Glomerular visceral epithelial cell (primary cell): ENCODE results near the gene ANKRD53.
"Not testable (repeated sequence)": the region's sequence is repeated elsewhere in the genome, so short reads cannot be mapped to it uniquely, and the experiment has no call there.

Source experiments
- DNase-seq: peaks from one replicate; pipeline ENCODE4 v3.0.0-alpha.2; 2016; ENCODE audit errors: extremely low spot score

ANKRD53 gene

DNA sequence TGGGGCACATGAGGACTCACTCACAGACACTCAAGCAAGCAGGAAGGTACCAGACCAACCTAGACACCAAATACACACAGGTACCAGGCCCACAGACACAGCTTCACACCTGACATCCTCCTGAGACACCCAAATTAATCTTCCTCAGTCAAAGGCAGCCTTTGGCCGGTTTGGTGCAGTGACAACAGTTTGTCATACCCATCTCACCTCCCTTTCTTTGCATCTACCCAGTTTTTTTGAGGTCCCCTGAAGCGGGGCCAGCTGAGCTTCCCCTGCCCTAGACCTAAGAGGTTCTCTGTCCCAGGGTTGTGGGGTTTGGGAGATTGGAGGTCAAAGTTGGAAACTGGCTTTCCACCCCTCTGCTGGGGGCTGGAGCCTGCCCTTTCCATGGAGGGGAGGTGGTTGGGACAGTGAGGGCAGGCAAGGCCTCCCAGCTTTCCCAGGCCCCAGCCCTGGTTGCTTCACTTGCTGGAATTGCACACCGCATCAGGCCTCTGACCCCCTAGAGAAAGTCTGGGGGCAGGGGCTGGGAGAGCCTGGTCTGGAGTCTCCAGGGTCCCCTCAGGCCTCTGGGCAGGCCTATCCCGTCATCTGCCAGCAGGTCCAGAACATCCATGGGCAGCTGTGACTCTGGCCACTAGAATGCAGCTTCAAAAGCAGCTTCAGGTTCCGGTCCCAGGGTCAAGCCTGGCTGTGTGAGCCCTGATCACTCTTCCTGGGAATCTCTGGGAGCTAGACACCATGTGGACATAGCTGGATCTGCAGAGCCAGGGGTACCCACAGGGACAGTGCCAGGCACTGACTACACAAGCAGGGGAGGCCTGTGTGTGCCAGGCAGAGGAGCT, 28.7 kb downstream of the ANKRD53 start:
- no peak for DNase-seq

DNA sequence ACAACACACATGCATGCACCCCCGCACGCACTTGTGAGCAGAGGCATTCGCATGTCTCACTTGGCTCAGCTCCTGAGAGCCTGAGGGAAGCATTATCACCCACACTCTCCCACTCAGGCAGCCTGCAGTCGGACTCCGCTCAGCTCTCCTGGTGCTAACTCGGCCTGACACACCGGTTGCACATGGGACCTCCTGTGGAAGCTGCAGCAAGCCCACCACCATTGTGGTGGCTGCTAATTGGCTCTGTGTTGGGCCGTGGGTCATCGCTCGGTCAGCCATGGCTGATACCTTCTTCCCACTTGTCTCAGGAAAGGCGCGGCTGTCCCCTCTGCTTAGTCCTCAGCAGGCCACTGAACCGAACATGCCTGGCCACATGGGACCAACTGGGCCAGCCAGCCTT, 29.9 kb downstream of the ANKRD53 start:
- DNase-seq, result no peak

DNA sequence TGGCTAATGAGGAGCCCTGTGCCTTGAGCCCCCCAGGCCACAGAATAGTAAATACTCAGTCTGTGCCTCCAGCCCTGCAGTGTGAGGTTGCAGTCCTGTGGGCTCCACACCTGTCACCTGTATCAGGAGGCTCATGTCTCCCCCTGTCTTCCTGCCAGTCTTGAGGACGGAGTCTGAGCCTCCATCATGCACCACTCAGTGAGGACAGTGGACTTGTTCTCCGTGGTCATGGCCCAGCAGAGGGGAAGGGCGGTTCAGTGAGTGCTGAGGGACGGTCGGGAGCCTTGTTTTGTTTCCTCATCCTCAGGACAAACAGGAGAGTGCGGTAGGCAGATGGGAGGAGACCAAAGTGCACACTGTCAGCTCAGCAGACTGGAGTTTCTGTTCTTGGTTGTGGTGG, 33.4 kb downstream of the ANKRD53 start:
- not testable (repeated sequence) for DNase-seq

DNA sequence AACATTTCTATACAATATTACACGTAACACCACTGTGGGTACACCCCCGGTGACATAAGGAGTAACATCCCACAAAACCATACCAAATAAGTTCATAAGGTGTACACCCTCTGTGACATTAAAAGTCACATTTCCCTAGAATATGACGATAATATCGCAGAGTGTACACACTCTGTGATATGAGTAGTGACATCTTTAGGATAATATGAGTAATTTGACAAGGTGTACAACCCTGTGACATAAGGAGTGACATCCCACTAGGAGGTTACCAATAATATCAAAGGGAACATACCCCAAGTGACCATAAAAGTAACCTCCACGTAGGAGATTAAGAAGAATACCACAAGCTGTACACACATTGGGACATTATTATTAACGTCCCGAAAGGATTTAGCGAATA, 40.2 kb downstream of the ANKRD53 start:
- no peak for DNase-seq

DNA sequence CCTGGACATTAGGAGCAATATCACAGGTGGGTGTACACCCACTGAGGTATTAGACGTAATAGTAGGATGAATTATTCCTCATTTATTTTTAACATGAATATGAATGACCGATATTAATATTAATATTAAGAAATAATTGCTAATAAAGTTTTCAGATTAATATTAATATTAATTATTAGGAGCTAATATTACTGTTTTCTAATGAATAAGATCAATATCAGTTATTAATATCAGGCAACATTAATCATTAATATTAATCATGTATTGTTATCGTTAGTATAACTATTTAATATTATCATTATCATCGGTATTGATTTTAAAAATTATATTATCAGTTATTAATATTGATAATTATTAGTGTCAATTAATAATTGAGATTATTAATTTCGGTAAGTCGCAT, 41.6 kb downstream of the ANKRD53 start:
- DNase-seq, result not testable (repeated sequence)

DNA sequence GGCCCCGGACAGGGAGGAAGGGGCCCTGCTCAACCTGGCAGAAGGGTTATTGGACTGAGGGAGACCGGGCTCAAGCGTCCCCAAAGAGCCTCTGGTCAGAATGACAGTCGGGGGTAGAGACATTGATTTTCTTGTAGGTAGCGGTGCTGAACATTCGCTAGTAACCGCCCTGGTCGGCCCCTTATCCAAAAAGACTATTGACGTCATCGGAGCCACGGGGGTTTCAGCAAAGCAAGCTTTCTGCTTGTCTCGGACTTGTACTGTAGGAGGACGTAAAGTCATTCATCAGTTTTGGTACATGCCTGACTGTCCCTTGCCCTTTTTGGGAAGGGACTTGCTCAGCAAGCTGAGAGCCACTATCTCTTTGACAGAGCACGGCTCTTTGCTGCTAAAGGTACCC, 43.0 kb downstream of the ANKRD53 start:
- not testable (repeated sequence) for DNase-seq

DNA sequence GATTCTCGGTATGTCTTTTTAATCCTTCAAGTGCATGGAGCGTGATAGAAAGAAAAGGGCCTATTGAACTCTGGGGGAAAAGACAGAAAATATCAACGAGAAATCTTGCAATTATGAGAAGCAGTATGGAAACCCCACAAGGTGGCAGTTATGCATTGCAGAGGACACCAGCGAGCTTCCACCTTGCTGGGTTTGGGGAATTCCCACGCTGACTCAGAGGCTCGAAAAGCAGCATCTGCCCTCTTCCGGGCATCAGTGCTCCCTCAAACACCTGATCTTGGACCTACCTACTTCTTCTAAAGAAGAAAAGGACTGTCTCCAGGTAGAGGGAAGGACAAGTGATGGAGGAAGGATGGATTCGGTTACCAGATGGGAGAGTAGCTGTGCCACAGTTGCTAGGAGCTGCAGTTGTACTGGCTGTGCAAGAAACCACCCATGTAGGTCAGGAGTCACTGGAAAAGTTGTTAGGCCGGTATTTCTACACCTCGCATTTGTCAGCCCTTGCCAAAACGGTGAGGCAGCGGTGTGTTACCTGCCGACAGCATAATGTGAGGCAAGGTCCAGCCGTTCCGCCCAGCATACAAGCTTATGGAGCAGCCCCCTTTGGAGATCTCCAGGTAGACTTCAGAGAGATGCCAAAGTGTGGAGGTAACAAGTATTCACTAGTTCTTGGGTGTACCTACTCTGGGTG, 45.3 kb downstream of the ANKRD53 start:
- peak; percentile 4 for DNase-seq
